Activated naive CD4-positive, alpha-beta T cell treated with Interleukin-2 at 50 U/mL for 16 hours (primary cell): Measurements from ENCODE around the gene HLA-DQA1.
"Not testable (repeated sequence)": the region's sequence is repeated elsewhere in the genome, so short reads cannot be mapped to it uniquely, and the experiment has no call there.

Experiments
- DNase-seq: peaks from one replicate; pipeline ENCODE4 v3.0.0-alpha.2; 2020

Gene HLA-DQA1

DNA sequence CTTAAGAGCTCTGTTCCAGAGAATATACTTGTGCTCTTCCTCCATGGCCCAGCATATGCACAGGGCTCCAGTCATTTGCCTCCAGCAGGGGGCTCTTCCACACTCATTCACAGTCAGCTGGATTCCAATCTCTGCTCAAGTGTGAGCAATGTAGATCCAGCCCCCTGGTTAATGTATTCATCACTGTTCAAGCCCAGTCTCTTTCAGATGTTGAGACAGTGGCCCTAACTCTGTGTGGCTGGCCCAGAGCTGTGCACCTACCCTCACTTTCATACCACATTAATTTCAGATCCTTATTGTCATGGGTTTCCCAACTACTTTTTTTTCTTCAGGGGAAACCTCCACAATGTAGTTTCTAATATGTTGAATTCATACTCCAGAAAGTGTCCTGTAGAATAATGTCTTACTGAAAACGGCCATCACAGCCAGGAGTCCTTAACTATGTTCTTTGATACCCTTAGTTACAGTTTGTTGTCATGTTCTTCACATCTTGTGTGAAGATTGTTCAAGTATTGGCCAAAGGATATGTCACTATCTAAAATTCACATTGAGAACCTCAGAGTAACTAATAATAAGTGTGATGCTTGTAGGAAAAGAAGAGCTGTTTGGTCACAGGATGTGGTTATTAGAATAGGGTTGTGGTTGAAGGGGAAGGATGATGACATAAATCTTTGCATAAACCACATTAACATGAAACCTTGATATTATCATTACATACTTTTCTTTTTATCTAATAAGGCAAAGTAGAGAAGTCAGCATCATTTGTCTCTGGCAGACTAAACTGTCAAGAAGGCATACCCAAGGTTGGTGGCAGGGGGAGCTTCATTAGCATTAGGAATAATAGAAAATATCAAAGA lies 14.4 kb upstream of the HLA-DQA1 start:
- peak; percentile 36 for DNase-seq

GRCh38 chr6:32623693-32624092 lies 13.5 kb upstream of the HLA-DQA1 start:
- no peak for DNase-seq

- DNase-seq, result no peak
These were observed 12.6 kb upstream of the HLA-DQA1 start for GRCh38 chr6:32624565-32624964.

DNA sequence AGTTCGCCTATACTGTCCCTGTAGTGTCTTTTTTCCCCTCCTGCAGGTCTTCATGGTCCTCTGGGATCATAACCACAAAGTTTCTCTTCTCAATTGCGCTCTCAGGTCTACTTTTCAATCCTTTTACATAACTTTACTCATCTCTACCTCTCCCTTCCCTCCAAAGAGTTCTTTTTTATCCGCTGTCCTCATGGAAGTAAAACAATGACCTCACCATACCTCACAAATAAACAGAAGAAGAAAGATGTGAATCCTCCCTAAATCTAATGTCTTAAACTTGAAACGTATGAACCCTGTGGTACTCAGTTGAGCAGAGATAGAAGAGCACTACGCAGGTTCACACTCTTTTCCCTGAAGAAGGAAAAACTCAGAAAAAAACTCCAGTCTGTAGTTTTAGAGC lies 12.1 kb upstream of the HLA-DQA1 start:
- no peak for DNase-seq

DNA sequence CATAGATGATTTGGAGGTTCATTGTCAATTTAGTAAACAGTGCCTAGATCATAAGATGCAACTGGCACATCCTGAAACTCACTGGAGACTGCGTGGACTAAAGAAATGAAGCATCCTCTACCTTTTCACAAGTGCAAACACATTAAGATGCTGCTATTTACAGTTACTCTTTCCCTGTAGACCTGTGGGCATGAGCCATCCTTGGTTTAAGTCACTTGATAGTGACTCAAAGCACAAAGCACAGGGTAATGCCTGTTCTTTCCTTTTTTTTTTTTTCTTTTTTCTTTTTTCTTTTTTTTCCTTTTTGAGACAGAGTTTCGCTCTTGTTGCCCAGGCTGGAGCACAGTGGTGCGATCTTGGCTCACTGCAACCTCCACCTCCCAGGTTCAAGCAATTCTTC lies 10.0 kb upstream of the HLA-DQA1 start:
- DNase-seq, result no peak

- DNase-seq, result peak; percentile 37
These were observed 9.4 kb upstream of the HLA-DQA1 start for GRCh38 chr6:32627831-32628230.

DNA sequence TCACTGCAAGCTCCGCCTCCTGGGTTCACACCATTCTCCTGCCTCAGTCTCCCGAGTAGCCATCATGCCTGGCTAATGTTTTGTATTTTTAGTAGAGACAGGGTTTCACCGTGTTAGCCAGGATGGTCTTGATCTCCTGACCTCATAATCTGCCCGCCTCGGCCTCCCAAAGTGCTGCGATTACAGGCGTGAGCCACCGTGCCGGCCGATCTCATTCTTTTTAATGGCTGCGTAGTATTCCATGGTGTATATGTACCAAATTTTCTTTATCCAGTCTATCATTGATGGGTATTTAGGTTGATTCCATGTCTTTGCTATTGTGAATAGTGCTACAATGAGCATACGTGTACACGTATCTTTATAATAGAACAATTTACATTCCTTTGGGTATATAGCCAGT lies 7.4 kb upstream of the HLA-DQA1 start:
- not testable (repeated sequence) for DNase-seq

DNA sequence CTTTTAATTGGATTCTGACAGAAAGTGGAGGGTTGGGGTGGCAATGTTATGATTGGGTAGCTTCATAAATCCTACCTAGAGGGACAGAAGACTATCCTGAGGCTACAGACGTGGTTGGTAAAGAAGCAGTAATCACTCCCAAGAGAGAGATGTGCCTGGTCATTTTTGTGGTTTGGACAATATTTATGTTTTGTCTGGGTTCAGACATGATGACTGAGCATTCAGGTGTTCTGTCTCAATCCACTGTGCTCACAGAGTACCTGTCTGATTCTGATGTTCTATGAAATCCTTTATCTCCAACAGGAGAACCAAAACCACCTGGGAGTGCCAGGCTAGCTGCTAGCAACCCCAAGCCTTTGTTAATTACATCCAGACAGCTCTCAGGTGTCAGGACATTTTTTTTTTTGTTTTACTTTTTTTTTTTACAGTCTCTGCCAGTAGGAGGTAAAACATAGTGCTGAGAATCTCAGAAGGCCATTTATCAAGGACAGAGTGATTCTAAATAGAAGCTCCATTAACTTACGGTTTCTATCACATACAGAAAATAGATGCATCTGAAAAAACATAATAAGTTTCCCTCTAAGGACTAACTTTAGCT lies 1.6 kb upstream of the HLA-DQA1 start:
- DNase-seq, result no peak

GRCh38 chr6:32637883-32638282 lies 677 bp downstream of the HLA-DQA1 start:
- no peak for DNase-seq

DNA sequence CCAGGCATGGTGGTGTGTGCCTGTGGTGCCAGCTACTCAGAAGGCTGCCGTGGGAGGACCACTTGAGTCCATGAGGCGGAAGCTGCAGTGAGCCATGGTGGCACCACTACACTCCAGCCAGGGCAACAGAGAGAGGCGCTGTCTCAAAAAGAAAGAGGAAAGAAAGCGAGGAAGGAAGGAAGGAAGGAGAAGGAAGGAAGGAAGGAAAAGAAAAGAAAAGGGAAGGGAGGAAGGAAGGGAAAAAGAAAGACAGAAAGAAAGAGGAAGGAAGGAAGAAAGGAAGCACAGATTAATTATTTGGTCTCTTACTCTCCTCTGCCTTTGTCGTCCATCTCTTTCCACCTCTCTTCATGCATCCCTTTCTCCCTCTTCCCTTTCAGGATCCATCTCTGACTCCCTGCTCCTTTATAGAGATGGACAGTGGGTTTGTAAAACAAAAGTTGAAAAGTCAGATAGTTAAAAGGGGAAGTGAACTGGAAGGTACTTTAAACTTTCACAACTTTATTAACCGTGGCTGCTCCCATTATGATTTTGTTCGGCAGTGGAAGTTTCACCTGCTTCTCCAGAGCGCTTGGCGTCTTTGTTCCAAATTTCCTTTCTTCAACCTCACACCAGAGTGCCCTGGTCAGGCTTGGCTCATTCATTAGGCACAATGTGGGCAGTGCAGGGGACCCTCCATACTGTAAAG lies 1.5 kb downstream of the HLA-DQA1 start:
- no peak for DNase-seq

DNA sequence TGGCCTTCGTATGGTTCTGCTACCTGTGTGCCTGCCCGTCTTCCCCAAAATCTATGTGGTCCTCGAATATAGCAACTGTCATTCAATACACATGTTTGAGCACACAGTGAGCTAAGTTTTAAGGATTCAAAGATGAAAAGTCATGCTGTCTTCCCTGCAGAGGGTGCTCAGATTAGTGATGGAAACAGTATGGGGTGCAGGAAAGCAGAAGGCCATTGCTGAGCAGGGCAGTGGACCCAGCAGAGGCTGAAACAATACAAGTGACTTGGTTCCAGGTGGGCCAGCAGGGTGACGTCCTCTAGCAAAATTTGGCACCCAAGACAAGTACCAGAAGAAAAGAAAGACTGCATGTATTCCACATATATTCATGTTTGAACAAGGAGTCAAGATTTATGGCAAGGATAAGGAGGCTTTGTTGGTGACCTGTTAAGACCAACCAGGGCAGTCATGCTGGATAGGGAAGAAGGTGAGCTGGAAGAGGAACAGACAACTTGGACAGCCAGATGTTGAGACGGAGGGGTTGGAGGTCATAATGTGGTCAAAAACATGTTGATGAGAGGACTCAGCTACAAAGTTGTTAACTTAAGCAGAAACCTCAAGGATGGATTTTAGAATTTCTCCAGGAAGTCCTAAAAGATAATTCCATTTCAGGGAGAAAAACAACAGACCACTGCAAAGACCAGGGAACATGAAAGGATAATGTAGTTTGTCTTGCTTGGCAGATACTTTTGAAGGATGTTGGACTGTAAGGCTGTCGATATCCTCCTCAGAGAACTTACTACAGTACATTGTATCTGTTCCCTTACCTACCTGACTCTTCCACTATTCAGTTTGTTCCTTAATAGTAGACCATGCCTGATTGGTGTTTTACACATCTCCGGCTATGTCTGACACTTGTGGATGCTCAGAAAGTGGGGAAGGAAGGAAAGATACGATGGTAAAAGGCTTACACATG lies 2.5 kb downstream of the HLA-DQA1 start:
- DNase-seq, result no peak

- no peak for DNase-seq
These were observed 3.9 kb downstream of the HLA-DQA1 start for GRCh38 chr6:32641122-32641521.

DNA sequence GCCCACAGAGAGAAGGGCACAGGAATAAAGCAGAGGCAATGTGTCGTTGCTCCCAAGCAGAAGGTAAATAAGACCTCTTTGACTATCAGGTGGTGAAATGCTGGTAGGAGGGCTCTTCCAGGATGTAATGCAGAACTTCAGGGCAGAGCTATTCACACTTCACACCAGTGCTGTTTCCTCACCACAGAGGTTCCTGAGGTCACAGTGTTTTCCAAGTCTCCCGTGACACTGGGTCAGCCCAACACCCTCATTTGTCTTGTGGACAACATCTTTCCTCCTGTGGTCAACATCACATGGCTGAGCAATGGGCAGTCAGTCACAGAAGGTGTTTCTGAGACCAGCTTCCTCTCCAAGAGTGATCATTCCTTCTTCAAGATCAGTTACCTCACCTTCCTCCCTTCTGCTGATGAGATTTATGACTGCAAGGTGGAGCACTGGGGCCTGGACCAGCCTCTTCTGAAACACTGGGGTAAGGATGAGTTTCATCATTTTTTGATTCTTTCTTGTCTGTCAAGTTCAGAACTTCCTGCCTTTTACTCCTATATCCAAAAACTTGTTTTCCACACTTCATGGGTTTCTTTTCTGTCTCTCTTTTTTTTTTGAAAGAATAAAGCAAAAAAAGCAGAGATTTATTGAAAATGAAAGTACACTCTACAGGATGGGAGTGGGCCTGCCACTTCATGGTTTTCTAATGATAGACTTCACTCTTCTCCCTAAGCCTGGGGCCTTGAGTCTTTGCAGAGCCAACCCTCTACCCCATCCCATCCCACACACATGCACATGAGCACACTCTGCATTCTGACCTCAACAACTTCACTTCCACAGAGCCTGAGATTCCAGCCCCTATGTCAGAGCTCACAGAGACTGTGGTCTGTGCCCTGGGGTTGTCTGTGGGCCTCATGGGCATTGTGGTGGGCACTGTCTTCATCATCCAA lies 4.8 kb downstream of the HLA-DQA1 start:
- DNase-seq, result not testable (repeated sequence)

- no peak for DNase-seq
These were observed 5.5 kb downstream of the HLA-DQA1 start for GRCh38 chr6:32642720-32643106.

GRCh38 chr6:32643904-32644303 lies 6.7 kb downstream of the HLA-DQA1 start:
- DNase-seq, result no peak

DNA sequence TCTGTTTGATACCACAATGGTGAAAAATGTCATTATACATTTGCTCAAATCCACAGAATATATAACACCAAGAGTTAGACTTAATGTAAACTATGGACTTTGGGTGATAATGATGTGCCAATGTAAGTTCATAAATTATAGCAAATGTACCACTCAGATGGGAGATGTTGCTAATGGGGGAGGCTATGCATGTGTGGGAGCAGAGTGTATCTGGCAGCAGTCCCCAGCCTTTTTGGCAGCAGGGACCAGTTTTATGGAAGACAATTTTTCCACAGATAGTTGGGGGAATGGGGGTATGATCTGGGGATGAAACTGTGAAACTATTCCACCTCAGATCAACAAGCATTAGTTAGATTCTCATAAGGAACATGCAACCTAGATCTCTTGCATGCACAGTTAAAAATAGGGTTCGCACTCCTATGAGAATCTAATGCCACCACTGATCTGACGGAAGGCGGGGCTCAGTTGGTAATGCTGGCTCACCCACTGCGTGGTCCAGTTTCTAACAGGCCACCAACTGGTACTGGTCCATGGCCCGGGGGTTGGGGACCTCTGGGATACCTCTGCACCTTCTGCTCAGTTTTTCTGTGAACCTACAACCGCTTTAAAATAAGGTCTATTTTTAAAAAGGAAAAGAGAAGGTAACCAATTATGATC lies 8.0 kb downstream of the HLA-DQA1 start:
- no peak for DNase-seq

- no peak for DNase-seq
These were observed 18.1 kb downstream of the HLA-DQA1 start for GRCh38 chr6:32655203-32655710.

DNA sequence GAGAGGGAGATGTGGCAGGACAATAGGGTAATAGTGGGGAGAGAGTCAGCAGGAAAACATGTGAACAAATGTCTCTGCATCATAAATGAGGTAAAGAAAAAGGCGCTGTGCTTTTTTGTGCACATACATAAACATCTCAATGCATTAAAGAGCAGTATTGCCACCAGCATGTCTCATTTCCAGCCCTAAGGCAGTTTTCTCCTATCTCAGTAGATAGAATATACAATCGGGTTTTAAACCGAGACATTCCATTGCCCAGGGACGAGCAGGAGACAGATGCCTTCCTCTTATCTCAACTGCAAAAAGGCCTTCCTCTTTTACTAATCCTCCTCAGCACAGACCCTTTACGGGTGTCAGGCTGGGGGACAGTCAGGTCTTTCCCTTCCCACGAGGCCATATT lies 20.1 kb downstream of the HLA-DQA1 start:
- DNase-seq, result not testable (repeated sequence)

GRCh38 chr6:32657819-32658218 lies 20.6 kb downstream of the HLA-DQA1 start:
- not testable (repeated sequence) for DNase-seq

- DNase-seq, result no peak
These were observed 21.2 kb downstream of the HLA-DQA1 start for GRCh38 chr6:32658268-32658897.
